H9 (cell line): ENCODE data around the gene MATN4. TPM values are rescaled to one million over a fixed set of nuclear protein-coding genes. Genes with fewer than 3 reads are reported as not detected.

Source experiments
- DNase-seq: peaks from one replicate; pipeline ENCODE4 v3.0.0-alpha.2; 2017
- H2AFZ ChIP-seq: one replicate; pipeline ENCODE4 v1.6.1; 2013; ENCODE audit warnings: mild to moderate bottlenecking, low read length, control low read depth, moderate library complexity
- H2AK5ac ChIP-seq: 2 replicates; pipeline ENCODE4 v1.6.1; 2013; ENCODE audit warnings: low read length, control low read depth, mixed read lengths; ENCODE audit not compliant: insufficient read length
- H2BK120ac ChIP-seq: one replicate; pipeline ENCODE4 v1.6.1; 2013; ENCODE audit warnings: low read depth, mild to moderate bottlenecking, low read length, control low read depth, inconsistent platforms; ENCODE audit not compliant: poor library complexity, severe bottlenecking
- H2BK12ac ChIP-seq: 2 replicates; pipeline ENCODE4 v1.6.1; 2013; ENCODE audit warnings: low read length, control low read depth, mixed read lengths, low read depth; ENCODE audit not compliant: insufficient read length
- H2BK15ac ChIP-seq: 2 replicates; pipeline ENCODE4 v1.6.1; 2013; ENCODE audit warnings: low read depth, low read length, control low read depth
- H2BK20ac ChIP-seq: one replicate; pipeline ENCODE4 v1.6.1; 2013; ENCODE audit warnings: low read depth, mild to moderate bottlenecking, low read length, control low read depth, inconsistent platforms; ENCODE audit not compliant: poor library complexity, severe bottlenecking
- H2BK5ac ChIP-seq: 2 replicates; pipeline ENCODE4 v1.6.1; 2013; ENCODE audit warnings: low read length, control low read depth, mixed read lengths; ENCODE audit not compliant: insufficient read length
- H3K14ac ChIP-seq: 2 replicates; pipeline ENCODE4 v1.6.1; 2013; ENCODE audit warnings: low read length, control low read depth; ENCODE audit not compliant: insufficient read depth
- H3K18ac ChIP-seq: 2 replicates; pipeline ENCODE4 v1.6.1; 2013; ENCODE audit warnings: low read depth, mild to moderate bottlenecking, mixed read lengths, low read length, control low read depth; ENCODE audit not compliant: insufficient read length
- H3K23ac ChIP-seq: 2 replicates; pipeline ENCODE4 v1.6.1; 2013; ENCODE audit warnings: low read length, control low read depth, mixed read lengths, low read depth; ENCODE audit not compliant: insufficient read length
- H3K23me2 ChIP-seq: 2 replicates; pipeline ENCODE4 v1.6.1; 2013; ENCODE audit warnings: low read depth, mild to moderate bottlenecking, mixed read lengths, low read length, control low read depth; ENCODE audit not compliant: insufficient read length, poor library complexity, severe bottlenecking
- H3K27ac ChIP-seq: 2 replicates; pipeline ENCODE4 v1.5.1; 2013; ENCODE audit warnings: low read length, control low read depth, mixed read lengths, low read depth; ENCODE audit not compliant: insufficient read length
- H3K27me3 ChIP-seq: 2 replicates; pipeline ENCODE4 v1.6.1; 2013; ENCODE audit warnings: low read length, control low read depth, inconsistent platforms; ENCODE audit not compliant: insufficient read depth
- H3K4ac ChIP-seq: 2 replicates; pipeline ENCODE4 v1.6.1; 2013; ENCODE audit warnings: low read depth, mild to moderate bottlenecking, control low read depth, inconsistent platforms, low read length, moderate library complexity
- H3K4me1 ChIP-seq: 2 replicates; pipeline ENCODE4 v1.6.1; 2013; ENCODE audit warnings: low read length, control low read depth, inconsistent platforms; ENCODE audit not compliant: insufficient read depth
- H3K4me2 ChIP-seq: 2 replicates; pipeline ENCODE4 v1.6.1; 2013; ENCODE audit warnings: low read length, control low read depth, mixed read lengths; ENCODE audit not compliant: insufficient read length, insufficient read depth
- H3K56ac ChIP-seq: 2 replicates; pipeline ENCODE4 v1.6.1; 2013; ENCODE audit warnings: low read depth, mild to moderate bottlenecking, mixed read lengths, low read length, control low read depth; ENCODE audit not compliant: insufficient read length
- H3K79me1 ChIP-seq: 2 replicates; pipeline ENCODE4 v1.6.1; 2013; ENCODE audit warnings: low read depth, mild to moderate bottlenecking, moderate library complexity, low read length, control low read depth, inconsistent platforms; ENCODE audit not compliant: insufficient read depth, poor library complexity, severe bottlenecking
- H3K79me2 ChIP-seq: 2 replicates; pipeline ENCODE4 v1.6.1; 2013; ENCODE audit warnings: low read length, control low read depth, inconsistent platforms; ENCODE audit not compliant: insufficient read depth
- H3K9ac ChIP-seq: 2 replicates; pipeline ENCODE4 v1.6.1; 2013; ENCODE audit warnings: low read length, control low read depth, mixed read lengths; ENCODE audit not compliant: insufficient read length; ENCODE audit errors: extremely low read depth
- H3K9me3 ChIP-seq: one replicate; pipeline ENCODE4 v1.6.1; 2013; ENCODE audit warnings: low read depth, low read length, inconsistent platforms; ENCODE audit not compliant: control insufficient read depth
- H3T11ph ChIP-seq: one replicate; pipeline ENCODE4 v1.6.1; 2013; ENCODE audit warnings: mild to moderate bottlenecking, low read length, control low read depth, inconsistent platforms
- H4K20me1 ChIP-seq: one replicate; pipeline ENCODE4 v1.6.1; 2013; ENCODE audit not compliant: control insufficient read depth, insufficient read length, insufficient read depth
- H4K5ac ChIP-seq: 2 replicates; pipeline ENCODE4 v1.6.1; 2013; ENCODE audit warnings: low read depth, mild to moderate bottlenecking, mixed read lengths, low read length, control low read depth; ENCODE audit not compliant: insufficient read length
- H4K8ac ChIP-seq: replicated peaks from 2 replicates; pipeline ENCODE4 v1.6.1; 2013; ENCODE audit warnings: low read length, control low read depth, mixed read lengths, low read depth; ENCODE audit not compliant: insufficient read length
- H4K91ac ChIP-seq: 2 replicates; pipeline ENCODE4 v1.6.1; 2013; ENCODE audit warnings: low read depth, mild to moderate bottlenecking, moderate library complexity, mixed read lengths, low read length, control low read depth; ENCODE audit not compliant: insufficient read length
- H3K27ac Mint-ChIP-seq, 3 experiments: 2 replicates in 2 of 3; 3 replicates in 1 of 3; pipeline ENCODE4 v1.8.0; 2020 to 2021; ENCODE audit warnings: mixed read lengths in 3 of 3, mild to moderate bottlenecking in 1 of 3, moderate library complexity in 1 of 3
- H3K27me3 Mint-ChIP-seq: 2 replicates; pipeline ENCODE4 v1.8.0; 2021; ENCODE audit warnings: low read depth, mild to moderate bottlenecking, moderate library complexity, mixed read lengths
- H3K36me3 Mint-ChIP-seq, 3 experiments: 2 replicates in 2 of 3; 3 replicates in 1 of 3; pipeline ENCODE4 v1.8.0; 2020 to 2021; ENCODE audit warnings: low read depth in 3 of 3, mixed read lengths in 3 of 3; ENCODE audit not compliant: insufficient read depth in 1 of 3
- H3K4me1 Mint-ChIP-seq, 2 experiments: 2 replicates each; pipeline ENCODE4 v1.8.0; 2020; ENCODE audit warnings: mixed read lengths in 2 of 2
- H3K4me3 Mint-ChIP-seq, 2 experiments: 2 replicates in 1 of 2; 3 replicates in 1 of 2; pipeline ENCODE4 v1.8.0; 2020 to 2021; ENCODE audit warnings: mild to moderate bottlenecking in 2 of 2, mixed read lengths in 2 of 2, moderate library complexity in 1 of 2
- H3K9me3 Mint-ChIP-seq, 2 experiments: 2 replicates in 1 of 2; 3 replicates in 1 of 2; pipeline ENCODE4 v1.8.0; 2020; ENCODE audit warnings: mild to moderate bottlenecking in 2 of 2, mixed read lengths in 2 of 2, moderate library complexity in 1 of 2
- CTCF ChIP-seq: fragments of 200-600 bp; sonication (generic); conservative IDR thresholded peaks from 3 replicates; pipeline ENCODE4 v1.8.0; 2021; ENCODE audit warnings: antibody characterized with exemption, mild to moderate bottlenecking
- WGBS: extraction: QIAGEN DNeasy Blood & Tissue Kit; methylation state at CpG from one replicate; pipeline ENCODE4 v1.1.7; 2013; ENCODE audit warnings: missing lambda C conversion rate, low lambda C conversion rate, mixed read lengths; ENCODE audit not compliant: insufficient read length; ENCODE audit errors: extremely low coverage; 5-methylcytosine and 5-hydroxymethylcytosine counted together
- total RNA-seq: library from RNA; stranded (reverse); gene quantifications from 2 replicates; pipeline ENCODE4 v1.2.1, GENCODE V29; 2021

The MATN4 gene
- total RNA-seq, 1 experiment from 2014 or later: 0.11 TPM

- Histone ChIP-seq H3K27ac (no peak overlapping the region), H2AFZ (no peak overlapping the region), H2AK5ac (no peak overlapping the region), H3K79me2 (no peaks in the 10 kb centered on the region), H2BK12ac (no peak overlapping the region), H4K91ac (no peak overlapping the region), H2BK15ac (no peak overlapping the region), H3K4me2 (no peak overlapping the region), H3K18ac (no peak overlapping the region), H2BK5ac (no peak overlapping the region), H2BK120ac (no peak overlapping the region), H3K4me1 (no peaks in the 10 kb centered on the region), H3K27me3 (no peaks in the 10 kb centered on the region), H3T11ph (no peak overlapping the region), H3K56ac (no peak overlapping the region), H3K4ac (no peak overlapping the region), H4K20me1 (no peaks in the 10 kb centered on the region), H3K14ac (no peak overlapping the region), H3K23ac (no peak overlapping the region), H3K9me3 (no peaks in the 10 kb centered on the region), H4K8ac (no peak overlapping the region), H3K79me1 (no peaks in the 10 kb centered on the region), H4K5ac (no peak overlapping the region), H3K9ac (no peak overlapping the region), H2BK20ac (no peak overlapping the region), H3K23me2 (no peaks in the 10 kb centered on the region)
- peaks cover 10% of the 10 kb centered on the region for H3K27me3 Mint-ChIP-seq
- H3K36me3 Mint-ChIP-seq: no peaks in the 10 kb centered on the region
- no peak overlapping the region for H3K27ac Mint-ChIP-seq
- no peak for TF ChIP-seq CTCF
- no peak overlapping the region for H3K4me3 Mint-ChIP-seq
- no peaks in the 10 kb centered on the region for H3K9me3 Mint-ChIP-seq
- peaks cover 2 to 7% of the 10 kb centered on the region in 2 experiments; a peak in 1 of 4 replicates for H3K4me1 Mint-ChIP-seq
- no peak for DNase-seq
- no CpG with 5 or more reads among the region's 2 CpGs for WGBS
Observed at GRCh38 chr20:45318948-45319347, 10.8 kb upstream of the MATN4 start.
